GM10248 (cell line): Measurements from ENCODE around the gene ZMIZ2.

Experiments used
- CTCF ChIA-PET: fragments of 300-600 bp; sonication (Branson Sonifier 250); formaldehyde crosslinking; extraction: SDS; loops from one replicate; lab custom pipeline; 2021; ENCODE audit warnings: antibody characterized with exemption; lab: Yijun Ruan, JAX
- POLR2A ChIA-PET: fragments of 350-650 bp; sonication (Branson Sonifier 250); formaldehyde crosslinking; extraction: SDS; loops from one replicate; lab custom pipeline; 2020; ENCODE audit warnings: antibody characterized with exemption; lab: Yijun Ruan, JAX
- DNase-seq: peaks from one replicate; pipeline ENCODE4 v3.0.0; 2012; ENCODE audit errors: extremely low spot score
- TF ChIP-seq, protein P1 (sequence below): IDR thresholded peaks from 2 replicates; pipeline ENCODE4 v1.5.1; 2012; ENCODE audit warnings: mild to moderate bottlenecking, low read depth; ENCODE audit errors: extremely low read depth, missing control alignments, control extremely low read depth

Gene ZMIZ2

DNA sequence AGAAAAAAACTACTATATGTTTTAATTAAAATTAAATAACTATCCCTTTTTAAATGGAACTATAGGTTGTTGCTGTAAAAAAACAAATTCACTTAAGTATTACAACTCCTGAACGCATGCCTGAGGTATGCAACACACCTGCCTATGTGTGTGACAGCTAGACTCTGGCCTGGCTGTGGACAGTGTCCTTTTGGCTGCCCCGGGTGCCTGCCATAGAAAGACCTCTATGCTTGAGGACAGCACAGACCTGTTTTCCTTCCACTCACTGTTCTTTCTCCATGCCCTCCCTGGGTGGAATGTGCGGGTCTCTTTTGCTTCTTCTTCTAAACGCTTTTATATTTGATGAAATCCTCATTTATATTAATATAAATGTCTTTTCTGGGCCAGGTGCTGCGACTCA, 41.3 kb downstream of the ZMIZ2 start:
- no peak for DNase-seq
- TF ChIP-seq, protein P1, sequence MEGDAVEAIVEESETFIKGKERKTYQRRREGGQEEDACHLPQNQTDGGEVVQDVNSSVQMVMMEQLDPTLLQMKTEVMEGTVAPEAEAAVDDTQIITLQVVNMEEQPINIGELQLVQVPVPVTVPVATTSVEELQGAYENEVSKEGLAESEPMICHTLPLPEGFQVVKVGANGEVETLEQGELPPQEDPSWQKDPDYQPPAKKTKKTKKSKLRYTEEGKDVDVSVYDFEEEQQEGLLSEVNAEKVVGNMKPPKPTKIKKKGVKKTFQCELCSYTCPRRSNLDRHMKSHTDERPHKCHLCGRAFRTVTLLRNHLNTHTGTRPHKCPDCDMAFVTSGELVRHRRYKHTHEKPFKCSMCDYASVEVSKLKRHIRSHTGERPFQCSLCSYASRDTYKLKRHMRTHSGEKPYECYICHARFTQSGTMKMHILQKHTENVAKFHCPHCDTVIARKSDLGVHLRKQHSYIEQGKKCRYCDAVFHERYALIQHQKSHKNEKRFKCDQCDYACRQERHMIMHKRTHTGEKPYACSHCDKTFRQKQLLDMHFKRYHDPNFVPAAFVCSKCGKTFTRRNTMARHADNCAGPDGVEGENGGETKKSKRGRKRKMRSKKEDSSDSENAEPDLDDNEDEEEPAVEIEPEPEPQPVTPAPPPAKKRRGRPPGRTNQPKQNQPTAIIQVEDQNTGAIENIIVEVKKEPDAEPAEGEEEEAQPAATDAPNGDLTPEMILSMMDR, result no peak
- ChIA-PET CTCF (no interaction called here), POLR2A (no interaction called here)

DNA sequence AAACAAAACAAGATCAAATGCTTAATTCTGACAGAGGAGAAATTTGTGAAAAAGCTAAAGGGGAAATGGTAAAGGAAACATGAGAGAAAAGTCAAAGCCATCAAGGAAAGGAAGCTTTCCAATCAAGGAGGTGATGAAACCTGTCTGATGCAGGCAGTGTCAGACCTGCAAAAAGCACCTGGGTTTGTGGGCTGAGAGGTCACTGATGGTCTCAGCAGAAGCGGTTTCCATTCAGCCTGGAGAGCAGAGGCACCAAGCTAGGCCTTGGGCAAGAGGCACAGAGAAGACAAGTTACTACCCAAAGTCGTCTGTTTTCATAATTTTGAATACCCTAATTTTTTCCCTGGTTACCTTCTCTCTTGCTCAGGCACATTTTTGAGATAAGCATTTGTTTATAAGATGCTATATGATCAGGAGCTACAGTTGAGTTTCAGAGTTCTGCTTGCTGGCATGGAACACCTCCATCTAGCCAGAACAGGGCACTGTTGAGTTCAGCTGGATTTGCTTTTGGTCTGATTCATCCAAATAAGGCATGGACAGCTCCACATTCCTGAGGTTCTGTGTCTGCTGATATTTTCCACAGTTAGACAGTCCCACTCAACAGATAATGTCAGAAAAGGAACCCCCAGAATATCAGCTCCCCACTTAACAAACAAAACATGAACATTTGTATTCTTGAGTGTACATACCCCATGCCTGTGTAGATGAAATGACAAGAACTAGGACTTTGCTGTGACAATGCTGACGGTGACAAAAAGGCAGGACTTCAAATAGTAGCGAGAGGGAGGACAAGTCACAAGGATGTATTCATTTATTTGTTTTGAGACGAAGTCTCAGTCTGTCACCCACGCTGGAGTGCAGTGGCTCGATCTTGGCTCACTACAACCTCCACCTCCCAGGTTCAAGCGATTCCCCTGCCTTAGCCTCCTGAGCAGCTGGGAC, 42.9 kb downstream of the ZMIZ2 start:
- POLR2A ChIA-PET, result interaction anchor here (0.6 kb wide), 1 partner anchor 9 kb away, joined by 6 read pairs; no protein-coding TSS in a partner anchor

GRCh38 chr7:44793919-44794318, 45.3 kb downstream of the ZMIZ2 start:
- ChIA-PET POLR2A (no interaction called here), CTCF (no interaction called here)
- TF ChIP-seq, protein P1, result no peak
- DNase-seq, result no peak

More for the DNA sequence above, 42.9 kb downstream of the ZMIZ2 start:
- DNase-seq, result peak; percentile 14
- CTCF ChIA-PET, result no interaction called here
- TF ChIP-seq, protein P1, result no peak

- no peak for DNase-seq
- TF ChIP-seq, protein P1, result no peak
- POLR2A ChIA-PET, result no interaction called here
- CTCF ChIA-PET, result interaction anchor here (0.9 kb wide), 1 partner anchor 10 kb away, joined by 3 read pairs; no protein-coding TSS in a partner anchor
Observed at GRCh38 chr7:44794331-44794730, 45.7 kb downstream of the ZMIZ2 start.

GRCh38 chr7:44796034-44796503, 47.4 kb downstream of the ZMIZ2 start:
- TF ChIP-seq, protein P1, result no peak
- no peak for DNase-seq
- POLR2A ChIA-PET, result no interaction called here
- CTCF ChIA-PET, result no interaction called here

DNA sequence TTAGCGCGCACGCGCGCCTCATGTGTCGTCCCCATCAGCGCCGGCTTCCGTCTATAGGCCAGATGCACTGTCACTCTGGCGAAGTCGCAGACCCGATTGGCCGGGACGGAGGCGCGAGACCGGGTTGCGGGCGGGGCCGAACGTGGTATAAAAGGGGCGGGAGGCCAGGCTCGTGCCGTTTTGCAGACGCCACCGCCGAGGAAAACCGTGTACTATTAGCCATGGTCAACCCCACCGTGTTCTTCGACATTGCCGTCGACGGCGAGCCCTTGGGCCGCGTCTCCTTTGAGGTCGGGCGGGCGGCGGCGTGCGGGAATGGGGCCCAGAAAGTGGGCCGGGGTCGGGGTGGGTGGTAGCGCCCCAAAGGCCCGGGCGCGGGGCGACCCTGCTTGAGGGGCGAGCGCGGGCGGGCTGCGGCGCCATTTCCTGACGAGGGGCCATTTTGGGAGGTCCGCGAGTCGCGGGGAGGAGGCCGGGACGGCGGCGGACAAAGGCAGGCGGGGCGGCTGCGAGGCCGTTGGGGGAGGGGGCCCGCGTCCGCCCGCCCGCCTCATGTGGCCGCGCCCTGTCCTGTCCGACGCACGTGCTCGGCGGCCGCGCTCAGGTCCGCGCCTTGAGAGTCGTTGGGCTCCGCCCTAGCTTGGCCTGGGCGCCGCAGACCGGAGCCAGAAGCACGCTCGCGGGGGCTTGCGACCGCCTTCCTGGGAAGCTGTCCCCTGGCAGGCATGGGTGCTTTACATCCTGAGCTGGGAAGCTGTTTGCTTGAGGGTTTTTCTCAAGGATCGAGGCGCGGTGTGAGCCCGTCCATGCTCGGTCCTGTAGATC, 48.1 kb downstream of the ZMIZ2 start, which contains the start of gene PPIA:
Gene PPIA, plus strand, starts transcription at position 178 of the 825 bp plus-strand sequence. Its CDS starts 44 bp downstream, at position 222.
- ChIA-PET CTCF (interaction anchor here (0.7 to 4.4 kb wide), 4 partner anchors 9 to 86 kb away, joined by 3 to 24 read pairs (median 6); no protein-coding TSS in a partner anchor), POLR2A (interaction anchor here (0.5 to 1.8 kb wide), 9 partner anchors 9 to 223 kb away, joined by 3 to 10 read pairs (median 3); partner anchors contain the start of gene OGDH)
- DNase-seq, result peak; percentile 100
- TF ChIP-seq, protein P1, result no peak
